Activated T-helper 17 cell treated with anti-CD3 and anti-CD28 coated beads, Interleukin-2, amount 50 U/mL, for 72 hours (primary cell): ENCODE measurements around the gene FSTL4. TPM values are rescaled to one million over a fixed set of nuclear protein-coding genes. Genes with fewer than 3 reads are reported as not detected.
"Not testable (repeated sequence)": the region's sequence is repeated elsewhere in the genome, so short reads cannot be mapped to it uniquely, and the experiment has no call there.

Source experiments
- ATAC-seq: fragments of 150-1000 bp; cut with Tn5 transposase; replicated peaks from 2 replicates; pipeline ENCODE4 v1.10.0; 2021; ENCODE audit warnings: mild to moderate bottlenecking, moderate library complexity
- H3K27ac Mint-ChIP-seq: one replicate; pipeline ENCODE4 v1.8.0; 2022; ENCODE audit warnings: mixed read lengths
- H3K27me3 Mint-ChIP-seq: one replicate; pipeline ENCODE4 v1.8.0; 2022; ENCODE audit warnings: mixed read lengths
- H3K36me3 Mint-ChIP-seq: one replicate; pipeline ENCODE4 v1.8.0; 2022; ENCODE audit warnings: low read depth, mild to moderate bottlenecking, mixed read lengths
- H3K4me1 Mint-ChIP-seq: one replicate; pipeline ENCODE4 v1.8.0; 2022; ENCODE audit warnings: mixed read lengths
- H3K4me3 Mint-ChIP-seq: one replicate; pipeline ENCODE4 v1.8.0; 2022; ENCODE audit warnings: mild to moderate bottlenecking, mixed read lengths
- H3K9me3 Mint-ChIP-seq: one replicate; pipeline ENCODE4 v1.8.0; 2022; ENCODE audit warnings: mixed read lengths
- total RNA-seq, 2 donors: library from RNA; stranded (reverse); gene quantifications; one replicate each; pipeline ENCODE4 v1.2.3, GENCODE V29; 2022

The FSTL4 gene
- total RNA-seq, 2 donors from 2014 or later, result 0.24 TPM; not detected in 1

DNA sequence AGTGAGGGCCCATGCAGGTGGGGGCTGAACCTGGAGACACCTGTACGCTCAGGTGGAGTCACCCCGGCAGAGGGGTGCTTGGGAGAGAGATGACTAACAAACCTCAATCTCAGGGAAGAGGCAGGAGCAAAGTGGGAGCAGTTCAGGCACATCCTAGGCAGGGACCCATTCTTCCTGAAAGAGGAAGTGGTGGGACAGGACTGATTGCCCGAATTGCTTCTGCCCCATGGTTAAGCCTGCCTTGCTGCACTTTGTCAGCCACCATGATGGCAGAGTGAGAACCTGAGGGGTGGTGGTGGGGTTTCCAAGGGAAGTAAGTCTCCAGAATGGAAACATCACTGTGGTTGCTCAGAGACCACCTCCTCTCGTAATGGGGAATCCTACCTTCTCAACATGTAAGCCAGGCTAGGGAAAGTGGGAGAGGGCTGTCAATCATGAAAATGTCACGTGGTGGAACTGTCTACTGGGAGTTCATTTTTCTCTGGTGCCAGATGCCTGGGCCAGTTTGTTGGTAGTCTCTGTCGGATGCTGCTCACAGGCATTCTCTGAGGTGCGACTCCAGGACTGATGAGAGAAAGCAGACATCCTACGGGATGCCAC lies 410.2 kb downstream of the FSTL4 start:
- H3K4me1 Mint-ChIP-seq, result no peaks in the 10 kb centered on the region
- no peak for ATAC-seq
- H3K27ac Mint-ChIP-seq, result no peak overlapping the region
- no peak overlapping the region for H3K4me3 Mint-ChIP-seq
- no peaks in the 10 kb centered on the region for H3K36me3 Mint-ChIP-seq
- no peaks in the 10 kb centered on the region for H3K9me3 Mint-ChIP-seq
- peaks cover 7% of the 10 kb centered on the region for H3K27me3 Mint-ChIP-seq

GRCh38 chr5:133201310-133201709 lies 411.0 kb downstream of the FSTL4 start:
- H3K36me3 Mint-ChIP-seq, result no peaks in the 10 kb centered on the region
- no peak overlapping the region for H3K4me3 Mint-ChIP-seq
- H3K27me3 Mint-ChIP-seq, result peaks cover 7% of the 10 kb centered on the region
- H3K9me3 Mint-ChIP-seq, result no peaks in the 10 kb centered on the region
- no peak overlapping the region for H3K27ac Mint-ChIP-seq
- ATAC-seq, result no peak
- H3K4me1 Mint-ChIP-seq, result no peaks in the 10 kb centered on the region

- Mint-ChIP-seq H3K9me3 (no peaks in the 10 kb centered on the region), H3K27ac (no peak overlapping the region), H3K4me3 (no peak overlapping the region), H3K27me3 (peaks cover 9% of the 10 kb centered on the region), H3K36me3 (no peaks in the 10 kb centered on the region), H3K4me1 (no peaks in the 10 kb centered on the region)
- no peak for ATAC-seq
These were observed 412.1 kb downstream of the FSTL4 start for GRCh38 chr5:133200256-133200655.

- H3K4me1 Mint-ChIP-seq, result no peaks in the 10 kb centered on the region
- H3K4me3 Mint-ChIP-seq, result no peak overlapping the region
- H3K27me3 Mint-ChIP-seq, result peaks cover 10% of the 10 kb centered on the region
- ATAC-seq, result no peak
- no peak overlapping the region for H3K27ac Mint-ChIP-seq
- no peaks in the 10 kb centered on the region for H3K9me3 Mint-ChIP-seq
- H3K36me3 Mint-ChIP-seq, result no peaks in the 10 kb centered on the region
These were observed 412.7 kb downstream of the FSTL4 start for GRCh38 chr5:133199417-133200178.

DNA sequence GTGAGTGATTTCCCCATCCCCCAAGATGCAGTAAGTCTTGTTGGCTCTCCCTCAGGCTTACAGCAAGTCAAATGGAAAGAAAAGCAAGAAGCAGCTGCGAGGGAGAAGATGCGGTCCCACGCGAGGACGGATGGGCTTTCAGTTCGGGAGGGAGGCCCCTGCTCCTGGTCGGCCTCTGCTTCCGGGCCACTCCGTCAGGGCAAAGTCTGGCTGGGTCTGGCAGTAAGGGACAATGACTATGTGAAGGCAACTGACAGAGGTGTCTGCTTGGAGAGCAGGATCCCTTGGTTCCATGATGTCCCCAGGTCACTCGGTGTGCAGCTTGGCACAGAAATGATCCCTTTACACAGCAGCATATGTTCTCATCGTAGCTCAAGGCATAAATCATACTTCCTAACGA lies 413.8 kb downstream of the FSTL4 start:
- Mint-ChIP-seq H3K9me3 (no peaks in the 10 kb centered on the region), H3K4me3 (no peak overlapping the region), H3K27ac (no peak overlapping the region), H3K4me1 (no peaks in the 10 kb centered on the region), H3K36me3 (no peaks in the 10 kb centered on the region), H3K27me3 (peaks cover 10% of the 10 kb centered on the region)
- ATAC-seq, result no peak

- peaks cover 10% of the 10 kb centered on the region for H3K27me3 Mint-ChIP-seq
- no peaks in the 10 kb centered on the region for H3K36me3 Mint-ChIP-seq
- no peak overlapping the region for H3K4me3 Mint-ChIP-seq
- H3K4me1 Mint-ChIP-seq, result no peaks in the 10 kb centered on the region
- H3K27ac Mint-ChIP-seq, result no peak overlapping the region
- no peaks in the 10 kb centered on the region for H3K9me3 Mint-ChIP-seq
- no peak for ATAC-seq
These were observed 415.8 kb downstream of the FSTL4 start for GRCh38 chr5:133196441-133197085.

DNA sequence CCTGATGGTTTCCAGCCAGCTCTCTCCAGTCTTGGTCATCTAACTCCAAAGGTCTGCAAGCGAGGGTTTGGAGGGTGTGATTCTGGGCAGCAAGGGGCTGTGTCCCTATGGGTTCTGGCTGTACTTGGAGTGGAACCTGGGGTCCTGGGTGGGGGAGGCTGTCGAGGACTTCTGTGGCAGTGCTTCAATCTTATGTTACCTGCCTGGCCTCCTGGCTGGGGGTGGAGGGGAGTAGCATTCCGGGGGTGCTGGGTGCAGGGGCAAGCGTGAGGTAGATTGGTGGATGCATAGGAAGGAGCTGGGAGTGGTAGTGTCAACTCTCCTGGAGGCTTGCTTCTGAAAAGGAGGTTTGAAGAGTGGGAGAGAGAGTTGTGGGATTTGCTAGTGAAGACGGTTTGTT lies 417.1 kb downstream of the FSTL4 start:
- Mint-ChIP-seq H3K4me1 (no peaks in the 10 kb centered on the region), H3K27me3 (peaks cover 6% of the 10 kb centered on the region), H3K9me3 (no peaks in the 10 kb centered on the region), H3K4me3 (no peak overlapping the region), H3K36me3 (no peaks in the 10 kb centered on the region), H3K27ac (no peak overlapping the region)
- no peak for ATAC-seq

GRCh38 chr5:133193794-133194193 lies 418.5 kb downstream of the FSTL4 start:
- H3K4me3 Mint-ChIP-seq, result no peak overlapping the region
- peaks cover 3% of the 10 kb centered on the region for H3K27me3 Mint-ChIP-seq

DNA sequence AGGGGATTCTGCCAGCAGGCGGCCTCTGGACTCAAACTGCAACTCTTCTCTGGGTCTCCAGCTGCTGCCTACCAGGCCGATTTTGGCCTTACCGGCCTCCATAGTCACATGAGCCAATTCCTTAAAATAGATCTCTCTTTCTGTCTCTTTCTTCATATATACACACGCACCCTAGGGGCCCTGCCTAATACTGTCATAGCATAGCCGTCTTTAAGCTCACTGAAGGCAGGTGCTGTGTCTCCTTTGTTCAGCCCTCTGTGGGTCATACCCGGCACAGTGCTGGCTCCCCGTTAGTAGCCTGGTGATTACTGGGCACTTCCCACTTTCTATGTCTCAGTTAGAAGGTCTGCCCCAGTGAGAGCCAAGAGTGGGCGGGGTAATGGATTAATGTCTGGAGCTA lies 419.6 kb downstream of the FSTL4 start:
- no peak for ATAC-seq
- Mint-ChIP-seq H3K9me3 (no peaks in the 10 kb centered on the region), H3K27ac (no peak overlapping the region), H3K4me1 (no peaks in the 10 kb centered on the region), H3K36me3 (no peaks in the 10 kb centered on the region), H3K4me3 (no peak overlapping the region), H3K27me3 (peaks cover 3% of the 10 kb centered on the region)

More at GRCh38 chr5:133193794-133194193, 418.5 kb downstream of the FSTL4 start:
- H3K9me3 Mint-ChIP-seq, result no peaks in the 10 kb centered on the region
- no peak for ATAC-seq
- H3K4me1 Mint-ChIP-seq, result no peaks in the 10 kb centered on the region
- no peaks in the 10 kb centered on the region for H3K36me3 Mint-ChIP-seq
- no peak overlapping the region for H3K27ac Mint-ChIP-seq

- no peak overlapping the region for H3K27ac Mint-ChIP-seq
- no peaks in the 10 kb centered on the region for H3K27me3 Mint-ChIP-seq
- no peaks in the 10 kb centered on the region for H3K9me3 Mint-ChIP-seq
- no peak overlapping the region for H3K4me3 Mint-ChIP-seq
- no peak for ATAC-seq
- H3K4me1 Mint-ChIP-seq, result no peaks in the 10 kb centered on the region
- no peaks in the 10 kb centered on the region for H3K36me3 Mint-ChIP-seq
These were observed 422.5 kb downstream of the FSTL4 start for GRCh38 chr5:133189881-133190280.

GRCh38 chr5:133179405-133179804 lies 432.9 kb downstream of the FSTL4 start:
- H3K4me3 Mint-ChIP-seq, result no peak overlapping the region
- no peak overlapping the region for H3K27ac Mint-ChIP-seq
- H3K9me3 Mint-ChIP-seq, result no peaks in the 10 kb centered on the region
- no peaks in the 10 kb centered on the region for H3K4me1 Mint-ChIP-seq
- ATAC-seq, result no peak
- H3K36me3 Mint-ChIP-seq, result no peaks in the 10 kb centered on the region
- no peaks in the 10 kb centered on the region for H3K27me3 Mint-ChIP-seq

DNA sequence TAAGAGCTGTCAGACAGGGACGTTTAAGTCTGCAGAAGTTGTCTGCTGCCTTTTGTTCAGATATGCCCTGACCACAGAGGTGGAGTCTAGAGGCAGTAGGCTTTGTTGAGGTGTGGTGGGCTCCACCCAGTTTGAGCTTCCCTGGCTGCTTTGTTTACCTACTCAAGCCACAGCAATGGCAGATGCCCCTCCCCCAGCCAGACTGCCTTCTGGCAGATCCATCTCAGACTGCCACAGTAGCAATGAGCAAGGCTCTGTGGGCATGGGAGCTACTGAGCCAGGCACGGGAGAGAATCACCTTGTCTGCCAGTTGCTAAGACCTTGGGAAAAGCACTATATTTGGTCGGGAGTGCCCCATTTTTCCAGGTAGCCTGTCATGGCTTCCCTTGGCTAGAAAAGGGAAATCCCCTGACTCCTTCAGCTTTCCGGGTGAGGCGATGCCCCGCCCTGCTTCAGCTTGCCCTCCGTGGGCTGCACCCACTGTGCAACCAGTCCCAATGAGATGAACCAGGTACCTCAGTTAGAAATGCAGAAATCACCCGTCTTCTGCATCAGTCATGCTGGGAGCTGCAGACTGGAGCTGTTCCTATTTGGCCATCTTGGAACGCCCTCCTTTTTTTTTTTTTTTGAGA lies 441.5 kb downstream of the FSTL4 start:
- Mint-ChIP-seq H3K27ac (peak overlapping the region; percentile 54), H3K4me3 (peak overlapping the region; percentile 64)
- peak; percentile 42 for ATAC-seq
- H3K4me1 Mint-ChIP-seq, H3K36me3 Mint-ChIP-seq, H3K27me3 Mint-ChIP-seq, H3K9me3 Mint-ChIP-seq: not testable (repeated sequence)

- ATAC-seq, result no peak
- Mint-ChIP-seq H3K27ac (no peak overlapping the region), H3K36me3 (no peaks in the 10 kb centered on the region), H3K4me1 (peaks cover 2% of the 10 kb centered on the region), H3K9me3 (peaks cover 3% of the 10 kb centered on the region), H3K4me3 (no peak overlapping the region), H3K27me3 (no peaks in the 10 kb centered on the region)
These were observed 447.6 kb downstream of the FSTL4 start for GRCh38 chr5:133164759-133165158.

DNA sequence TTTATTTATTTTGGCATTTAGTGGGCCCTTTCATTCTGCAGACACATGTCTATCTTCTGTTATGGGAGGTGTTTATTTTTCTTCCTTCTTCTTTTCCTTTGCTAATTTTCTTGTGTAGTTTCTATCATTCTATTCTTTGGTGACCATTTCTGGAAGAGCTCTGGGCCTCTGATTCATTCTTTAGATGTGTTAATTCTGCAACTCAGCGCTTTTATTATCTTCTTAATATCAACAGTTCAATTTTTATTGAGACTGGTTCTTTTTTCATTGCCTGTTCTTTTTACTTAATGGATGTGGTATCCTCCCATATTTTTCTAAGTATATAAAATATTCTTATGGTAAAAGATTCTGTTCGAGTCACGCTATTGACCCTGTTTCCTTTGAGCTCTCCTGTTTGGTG lies 448.5 kb downstream of the FSTL4 start:
- Mint-ChIP-seq H3K9me3 (no peaks in the 10 kb centered on the region), H3K27ac (no peak overlapping the region), H3K4me3 (no peak overlapping the region), H3K36me3 (no peaks in the 10 kb centered on the region), H3K27me3 (no peaks in the 10 kb centered on the region), H3K4me1 (no peaks in the 10 kb centered on the region)
- ATAC-seq, result no peak

DNA sequence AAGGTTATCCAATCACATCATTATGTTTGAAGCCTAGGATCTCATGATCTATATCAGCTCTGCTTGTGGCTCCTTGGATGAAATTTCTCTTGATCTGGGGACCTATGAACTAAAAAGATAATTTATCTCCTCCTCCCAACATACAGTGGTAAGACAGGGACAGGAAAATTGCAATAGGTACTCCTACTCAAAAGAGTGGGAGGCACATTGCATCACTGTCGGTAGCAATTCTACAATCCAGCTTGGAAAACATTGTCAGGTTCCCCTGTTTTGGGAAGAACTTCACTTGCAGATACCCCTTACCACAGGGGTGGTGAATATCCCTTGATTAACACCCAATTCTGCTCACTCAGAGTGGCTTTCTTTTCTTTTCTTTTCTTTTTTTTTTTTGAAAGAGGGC lies 452.8 kb downstream of the FSTL4 start:
- Mint-ChIP-seq H3K4me3 (no peak overlapping the region), H3K4me1 (no peaks in the 10 kb centered on the region), H3K27me3 (no peaks in the 10 kb centered on the region), H3K36me3 (no peaks in the 10 kb centered on the region), H3K9me3 (no peaks in the 10 kb centered on the region), H3K27ac (no peak overlapping the region)
- ATAC-seq, result no peak
